Femur (tissue), 1 donor: ENCODE data around the gene TMEM107.

Experiments
- DNase-seq: peaks from one replicate; pipeline ENCODE4 v3.0.0-alpha.2; 2017

The TMEM107 gene

DNA sequence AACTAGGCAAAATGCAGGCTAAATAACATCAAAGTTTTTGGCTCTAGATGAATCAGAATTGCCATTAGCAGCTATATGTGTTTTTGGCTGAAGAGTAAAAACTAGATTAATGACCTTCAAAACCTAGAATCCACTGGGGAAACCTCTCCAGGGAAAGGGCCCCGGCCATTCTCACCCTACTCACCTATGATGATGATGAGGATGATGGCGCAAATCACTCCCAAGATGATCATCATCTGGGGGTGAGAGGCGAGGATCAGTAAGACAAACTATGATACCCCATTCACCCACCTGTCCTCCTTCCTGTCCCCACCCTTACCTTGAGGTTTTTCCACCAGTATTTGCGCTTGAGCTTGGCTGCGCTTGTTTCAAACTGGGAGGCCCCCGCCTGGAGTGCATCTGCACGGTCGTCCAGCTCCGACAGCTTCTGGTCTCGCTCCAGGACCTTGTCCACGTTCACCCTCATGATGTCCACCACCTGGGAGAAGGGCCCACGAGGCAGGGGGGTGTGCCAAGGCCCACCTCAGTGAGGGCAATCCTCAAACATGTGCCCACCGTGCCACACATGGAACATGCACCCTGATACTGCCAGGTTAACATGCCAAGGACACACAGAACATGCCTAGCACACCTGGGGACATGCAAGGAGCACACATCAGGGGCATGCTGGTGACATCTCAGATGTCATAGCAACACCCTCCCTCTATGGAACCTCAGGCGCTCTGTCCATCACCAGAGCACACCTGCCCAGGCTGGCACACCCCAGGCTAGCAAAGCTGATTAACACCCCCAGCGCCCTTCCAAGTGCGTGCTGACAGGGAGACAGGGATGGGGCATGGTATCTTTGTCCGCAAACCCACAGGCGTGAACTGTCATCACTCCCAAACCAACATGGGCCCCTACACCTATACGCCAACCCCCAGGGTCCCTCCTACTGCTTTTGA is 14.6 kb downstream of the TMEM107 start:
- peak; percentile 44 for DNase-seq

DNA sequence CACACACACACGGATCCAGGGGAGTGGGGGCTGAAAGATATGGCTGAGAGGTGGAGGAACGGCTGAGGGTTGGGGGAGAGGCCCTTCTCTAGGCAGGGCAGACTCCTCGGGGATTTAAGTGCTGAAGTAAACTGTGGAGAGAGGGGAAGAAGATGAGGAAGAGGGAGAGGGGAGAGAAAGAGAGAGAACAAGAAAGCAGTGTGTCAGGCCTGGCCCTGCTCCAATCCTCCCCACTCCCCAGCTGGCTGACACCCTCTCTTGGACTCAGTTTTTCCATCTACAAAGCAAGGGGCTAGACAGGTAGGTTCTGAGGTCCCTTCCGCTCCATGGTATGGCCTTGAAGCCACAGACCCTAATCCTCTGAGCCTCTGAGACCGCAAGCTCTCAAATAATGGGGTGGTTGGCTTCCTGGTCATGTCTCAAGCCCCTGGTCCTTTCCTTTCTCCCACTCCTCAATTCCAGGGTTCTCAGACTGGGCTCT is 15.4 kb downstream of the TMEM107 start:
- DNase-seq: peak; percentile 24

DNA sequence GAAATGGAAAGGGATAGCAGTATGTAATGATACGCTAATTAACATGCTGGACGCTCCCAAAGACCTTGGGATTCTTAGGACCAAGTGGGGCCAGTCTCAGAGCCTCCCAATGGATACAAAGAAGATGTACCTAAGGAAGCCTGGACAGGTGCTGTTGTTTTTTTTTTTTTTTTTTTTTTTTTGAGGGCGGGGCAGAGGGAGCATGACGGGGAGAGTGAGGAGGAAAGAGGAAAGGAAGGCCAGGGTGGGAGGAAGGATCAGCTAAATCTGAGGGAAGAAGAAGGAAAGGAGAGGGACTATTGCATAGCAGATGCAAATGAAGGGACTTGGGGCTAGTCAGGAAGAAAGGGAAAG is 16.0 kb downstream of the TMEM107 start:
- no peak for DNase-seq

DNA sequence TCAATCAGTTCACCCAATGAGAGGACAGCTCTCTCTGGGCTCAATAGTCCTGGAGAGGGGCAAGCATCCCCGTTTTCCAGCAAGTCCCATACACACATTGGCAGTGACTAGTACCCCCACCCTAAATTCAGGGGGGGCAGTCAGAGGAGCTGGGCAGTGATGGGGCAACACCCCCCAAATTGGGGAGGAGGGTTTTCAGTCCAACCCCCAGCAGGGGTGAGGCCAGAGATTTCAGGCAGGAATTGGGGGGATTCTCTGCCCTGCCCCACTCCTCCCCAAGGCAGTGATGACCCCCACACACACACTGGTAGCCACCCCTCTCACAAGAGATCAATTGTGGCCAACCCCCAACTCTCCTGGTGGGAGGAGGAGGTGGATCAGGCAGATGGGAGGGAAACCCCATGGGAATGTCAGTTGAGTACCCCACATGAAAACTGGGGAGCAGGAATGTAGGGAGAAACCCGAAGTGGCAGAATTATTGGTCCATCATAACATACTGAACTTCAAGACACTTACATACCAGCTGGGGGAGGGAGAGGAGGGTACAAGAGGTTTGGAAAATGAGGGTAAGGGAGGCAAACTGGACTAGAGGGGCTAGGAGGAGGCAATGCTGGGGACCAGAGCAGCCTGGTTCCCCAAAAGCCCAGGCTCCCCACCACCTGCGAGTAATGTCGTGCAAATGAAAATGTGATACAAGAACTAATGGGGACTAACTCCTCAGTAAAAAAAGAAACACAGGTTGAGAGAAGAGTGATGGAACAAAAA is 16.5 kb downstream of the TMEM107 start:
- DNase-seq: no peak

DNA sequence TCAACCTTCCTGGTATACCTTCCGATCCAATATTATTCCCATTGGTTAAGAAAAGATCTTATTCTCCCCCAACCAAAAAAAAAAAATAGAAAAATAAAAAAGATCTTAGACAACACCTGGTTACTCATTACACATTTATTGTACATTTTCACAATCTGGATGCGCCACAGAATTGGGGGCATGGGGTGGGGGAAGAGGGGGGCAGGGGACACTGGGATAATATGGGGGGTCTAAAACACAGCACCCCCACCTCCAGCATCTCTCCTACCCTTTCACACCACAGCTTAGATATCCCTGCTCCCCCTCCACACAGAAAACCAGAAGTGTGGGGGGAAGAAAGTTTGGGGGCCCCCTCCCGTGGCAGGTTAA is 17.2 kb downstream of the TMEM107 start:
- DNase-seq: no peak

GRCh38 chr17:8158267-8159031 is 17.7 kb downstream of the TMEM107 start:
- DNase-seq: peak; percentile 92

GRCh38 chr17:8156246-8156992 is 19.8 kb downstream of the TMEM107 start:
- DNase-seq: peak; percentile 100

DNA sequence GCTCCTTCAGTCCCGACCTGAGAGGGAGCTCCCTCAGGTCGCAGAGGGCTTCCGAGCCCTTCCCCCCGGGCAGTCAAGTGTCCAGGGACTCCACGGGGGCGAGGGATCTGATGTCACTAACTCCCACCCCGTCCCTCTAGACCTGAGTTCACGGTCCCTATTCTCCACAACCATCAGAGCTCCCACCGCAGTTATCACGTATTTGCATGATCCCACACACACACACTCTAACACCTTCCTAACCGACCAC is 20.3 kb downstream of the TMEM107 start:
- peak; percentile 55 for DNase-seq

DNA sequence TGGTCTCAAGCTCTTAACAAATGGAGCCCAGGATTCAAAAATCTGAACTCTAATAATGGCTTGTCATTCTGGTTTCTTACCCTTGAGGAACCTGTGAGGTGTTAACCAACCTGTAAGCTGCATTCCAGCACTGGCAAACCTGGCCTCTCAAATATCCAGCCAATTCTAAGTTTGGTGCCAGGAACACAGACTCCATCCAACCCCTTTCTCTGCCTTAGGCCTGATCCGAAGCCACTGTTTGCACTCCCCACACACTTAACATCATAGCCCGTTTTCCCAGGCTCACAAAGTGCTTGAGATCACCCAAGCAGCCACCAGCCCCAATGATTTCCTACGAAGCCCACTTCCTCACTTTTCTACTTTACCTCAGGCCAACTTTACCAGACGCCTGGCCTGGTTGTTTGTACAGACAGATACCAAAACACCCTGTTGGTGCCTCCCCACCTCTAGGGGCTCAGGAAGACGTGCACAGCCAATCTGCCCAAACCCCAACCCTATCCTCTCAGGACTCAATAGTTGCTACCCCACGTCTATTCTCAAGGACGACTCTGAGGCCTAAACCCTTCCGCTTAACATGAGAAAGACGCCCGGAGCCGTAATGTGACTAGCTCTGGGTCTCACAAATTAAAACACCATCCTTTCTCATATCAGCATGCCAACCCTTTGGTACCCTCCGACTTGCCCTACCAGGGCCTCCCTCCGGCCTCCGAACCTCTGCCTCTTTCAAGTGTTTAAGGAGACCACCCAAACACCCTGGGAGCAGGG is 20.8 kb downstream of the TMEM107 start:
- no peak for DNase-seq

DNA sequence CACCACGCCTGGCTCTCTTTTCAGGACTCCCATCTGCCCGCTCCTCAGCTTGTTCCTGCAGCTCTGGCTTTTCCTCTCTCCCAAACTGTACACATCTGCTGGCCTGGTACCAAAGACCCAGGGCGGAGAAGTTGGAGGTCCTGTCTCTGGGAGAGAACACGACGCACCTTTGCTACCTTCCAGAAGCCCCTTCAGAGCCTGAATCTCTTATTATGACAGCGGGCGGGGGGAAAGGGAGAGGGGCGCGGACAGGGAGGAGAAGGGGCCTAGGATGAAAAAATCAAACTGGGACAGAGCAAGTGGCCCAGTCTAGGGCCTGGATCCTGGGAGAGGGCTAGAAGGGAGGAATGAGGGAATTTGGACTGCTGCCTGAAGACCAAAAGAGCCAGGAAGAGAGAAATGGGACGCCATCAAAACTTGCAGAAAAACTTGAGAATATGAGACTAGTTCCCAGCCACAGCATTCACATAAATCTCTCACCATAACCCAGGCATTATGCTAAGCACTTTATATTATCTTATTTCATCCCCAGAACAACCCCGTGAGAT is 21.5 kb downstream of the TMEM107 start:
- DNase-seq: no peak

DNA sequence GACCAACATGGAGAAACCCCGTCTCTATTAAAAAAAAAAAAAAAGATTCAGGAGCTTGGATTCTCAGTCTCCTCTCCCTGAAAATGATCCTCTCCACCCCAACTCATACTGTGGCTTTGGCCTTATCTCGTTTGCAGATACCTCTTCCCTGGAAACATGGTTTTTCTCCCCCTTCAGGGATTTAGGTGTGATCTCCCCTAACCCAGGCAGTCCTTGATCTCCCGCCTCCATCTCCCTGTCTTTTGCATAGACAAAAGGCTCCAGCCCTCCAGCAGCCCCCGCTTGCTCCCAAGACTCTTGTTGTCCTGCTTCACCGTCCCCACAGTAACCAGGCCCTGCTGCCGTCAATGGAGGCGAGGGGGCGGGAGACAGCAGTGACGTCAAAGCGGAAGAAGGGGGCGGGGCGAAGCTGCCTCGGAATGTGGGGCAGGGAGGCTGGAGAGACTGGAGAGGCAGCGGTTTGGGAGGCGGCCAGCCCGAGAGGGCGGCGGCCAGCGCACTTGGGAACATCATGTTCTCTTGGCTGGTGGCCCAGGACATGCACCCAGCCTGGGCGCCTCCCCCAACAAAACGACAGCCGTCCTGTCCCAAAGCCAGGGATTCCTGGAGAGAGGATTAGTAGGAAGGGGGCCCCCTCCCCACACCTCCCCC is 22.1 kb downstream of the TMEM107 start:
- peak; percentile 100 for DNase-seq

- peak; percentile 92 for DNase-seq
Measured at GRCh38 chr17:8153525-8153956, 22.6 kb downstream of the TMEM107 start.

GRCh38 chr17:8153031-8153451 is 23.1 kb downstream of the TMEM107 start:
- DNase-seq: no peak

DNA sequence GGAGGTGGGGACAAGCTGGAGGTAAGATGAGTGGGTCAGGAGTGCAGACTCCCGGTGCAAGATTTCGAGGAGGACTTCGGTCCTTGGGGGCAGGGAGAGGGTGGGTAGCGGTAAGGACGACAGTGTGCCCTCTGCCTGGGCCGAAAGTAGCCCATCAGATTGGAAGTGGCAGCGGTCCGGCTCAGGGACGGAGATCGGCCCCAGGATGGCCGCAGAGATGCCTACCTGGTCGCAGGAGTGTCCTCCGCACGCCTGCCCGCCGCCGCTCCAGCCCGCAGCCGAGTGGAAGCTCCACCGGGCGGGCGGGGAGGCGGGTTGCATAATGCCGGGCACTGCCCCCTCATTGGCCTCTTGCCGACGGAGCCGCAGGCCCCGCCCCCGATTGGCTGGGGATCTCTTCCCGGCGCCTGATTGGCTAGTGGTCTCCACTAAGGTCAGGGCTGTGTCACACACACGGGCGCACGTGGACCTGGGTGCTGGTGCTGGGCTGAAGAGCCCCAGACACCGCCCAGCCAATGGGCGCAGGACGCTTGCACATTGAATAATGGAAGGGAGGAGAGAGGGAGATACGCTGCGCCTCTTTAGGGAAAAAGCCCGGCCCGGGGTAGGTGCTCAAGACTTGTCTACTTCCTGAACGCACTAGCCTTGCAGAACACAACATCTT is 23.9 kb downstream of the TMEM107 start, which contains the start of gene PER1:
Gene PER1, minus strand, starts transcription at position 293 of the 664 bp plus-strand sequence. CDS start 1,698 bp downstream, outside the sequence.
- peak; percentile 95 for DNase-seq

DNA sequence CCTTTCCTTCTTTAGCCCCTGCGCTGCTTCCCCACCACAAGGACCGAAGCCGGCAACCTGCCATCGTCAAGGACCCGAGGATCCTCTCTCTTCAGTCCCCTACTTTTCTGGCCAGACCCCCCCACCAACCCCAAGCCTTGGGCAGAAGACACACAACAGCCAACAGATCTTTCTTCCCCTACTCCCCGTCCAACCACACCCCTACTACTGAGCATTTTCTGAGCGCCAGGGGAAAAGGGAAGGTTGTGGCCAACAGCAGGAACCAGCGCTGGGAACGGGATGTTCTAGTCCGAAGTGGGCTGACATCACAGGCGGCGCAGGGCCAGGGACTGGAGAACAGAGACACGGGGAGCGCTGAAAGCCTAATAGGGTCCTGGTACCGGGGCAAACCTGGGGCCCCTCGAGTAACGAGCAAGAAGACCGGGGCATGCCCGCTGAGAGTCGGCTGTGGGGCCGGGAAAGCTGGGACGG is 24.5 kb downstream of the TMEM107 start:
- DNase-seq: peak; percentile 90

DNA sequence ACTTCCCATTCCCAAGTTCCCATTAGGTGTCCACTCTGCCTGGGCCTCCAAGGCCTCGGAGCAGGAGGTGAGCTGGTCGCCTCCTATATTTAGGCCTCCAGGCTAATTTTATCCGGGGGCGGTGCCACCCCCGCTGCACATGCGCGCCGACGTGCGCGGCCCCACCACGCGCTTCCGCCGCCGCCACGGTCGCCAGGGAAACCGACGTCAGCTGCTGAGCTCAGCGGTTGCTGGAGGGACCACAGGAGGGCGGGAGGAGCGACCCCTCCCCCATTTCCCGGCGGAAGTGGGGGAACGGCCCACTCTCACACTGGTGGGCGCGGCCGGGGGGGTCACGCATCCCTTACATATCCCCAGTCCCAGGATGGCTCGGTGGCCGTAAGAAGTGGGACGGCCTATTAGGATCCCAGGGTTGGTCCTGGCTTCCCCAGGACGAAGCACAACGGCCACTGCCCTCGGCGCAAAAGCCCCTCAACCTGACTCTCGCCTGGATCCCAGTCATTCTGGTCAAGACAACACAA is 25.0 kb downstream of the TMEM107 start:
- DNase-seq: peak; percentile 98

DNA sequence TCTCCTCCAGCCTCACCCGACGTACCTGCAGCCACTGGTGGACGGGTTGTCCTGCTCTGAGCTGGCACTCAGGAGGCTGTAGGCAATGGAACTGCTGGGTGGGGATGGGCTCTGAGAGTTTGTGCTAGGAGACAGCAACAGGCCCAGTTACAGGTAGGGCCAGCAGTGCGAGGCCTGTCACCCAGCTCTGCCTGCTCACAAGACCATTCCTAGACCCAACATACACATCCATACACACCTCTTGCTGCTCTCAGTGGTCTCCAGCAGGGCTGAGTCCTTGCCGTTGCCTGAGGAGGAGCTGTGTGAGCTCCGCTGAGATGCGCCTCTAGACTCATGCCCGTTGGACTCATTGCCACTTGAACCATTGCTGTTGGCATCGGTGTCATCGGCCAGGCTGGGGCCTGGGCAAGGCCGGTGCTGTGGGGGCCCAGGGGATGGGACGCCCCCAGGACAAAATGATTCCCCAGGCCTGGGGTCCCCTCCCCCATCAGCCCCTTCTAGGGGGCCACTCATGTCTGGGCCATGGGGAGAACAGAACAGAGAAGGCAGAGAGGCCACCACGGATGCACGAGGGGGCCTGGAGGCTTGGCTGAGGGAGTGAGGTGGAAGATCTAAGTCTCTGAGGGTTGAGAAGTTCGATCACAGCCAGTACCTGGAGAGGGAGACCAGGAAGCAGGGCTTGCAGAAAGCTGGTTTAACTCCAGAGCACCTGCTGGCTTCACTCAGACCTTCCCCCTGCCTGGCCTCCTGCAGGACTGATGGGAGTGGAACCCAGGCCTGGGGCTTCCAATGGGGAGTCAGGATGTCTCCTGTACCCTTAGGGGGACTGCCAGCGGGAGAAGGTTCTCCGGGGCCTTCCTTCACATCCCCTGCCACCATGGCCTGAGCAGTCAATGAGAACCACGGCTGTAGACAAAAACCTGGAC is 25.7 kb downstream of the TMEM107 start:
- DNase-seq: peak; percentile 33

DNA sequence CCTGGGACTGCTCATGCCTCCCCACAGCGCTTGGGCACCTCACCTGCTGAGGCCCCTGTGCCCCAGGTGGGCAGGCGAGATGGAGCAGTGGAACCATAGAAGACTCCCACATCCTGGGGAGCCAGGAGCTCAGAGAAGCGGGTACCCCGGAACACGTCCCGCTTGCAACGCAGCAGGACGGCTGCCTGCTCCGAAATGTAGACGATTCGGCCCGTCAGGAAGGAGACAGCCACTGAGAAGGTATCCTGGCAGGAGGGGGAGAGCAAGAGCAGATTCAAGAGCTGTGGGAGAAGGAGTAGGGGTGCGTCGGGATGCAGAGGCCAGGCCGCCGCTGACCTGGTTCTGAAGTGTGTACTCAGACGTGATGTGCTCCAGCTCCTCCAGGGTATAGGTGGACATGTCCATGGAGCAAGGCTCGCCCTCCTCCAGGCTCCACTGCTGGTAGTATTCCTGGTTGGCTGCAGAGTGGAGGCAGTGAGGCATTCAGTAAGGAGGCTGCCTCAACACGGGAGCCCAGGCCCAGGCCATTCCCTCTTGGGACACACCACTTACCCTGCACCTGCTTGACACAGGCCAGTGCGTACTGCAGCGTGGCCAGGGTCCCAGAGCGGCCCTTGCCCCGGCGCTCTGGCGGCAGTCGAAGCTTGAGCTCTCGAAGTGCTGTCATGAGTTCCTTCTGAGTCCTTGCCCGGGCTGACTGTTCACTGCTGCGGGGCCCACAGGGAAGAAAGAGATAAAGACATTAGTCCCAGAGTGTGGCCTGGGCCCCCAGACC is 26.6 kb downstream of the TMEM107 start:
- peak; percentile 30 for DNase-seq
